Hepatocyte (in vitro differentiated cells): ENCODE data around the gene SEPSECS.

ENCODE experiments used
- EZH2phosphoT487 ChIP-seq: fragments of 200-600 bp; sonication (generic); IDR thresholded peaks from one replicate; pipeline ENCODE4 v1.6.1; 2018; ENCODE audit warnings: antibody characterized with exemption, mild to moderate bottlenecking, low read depth, moderate library complexity; ENCODE audit not compliant: unreplicated experiment, severe bottlenecking
- TF ChIP-seq, protein P1 (sequence below): fragments of 200-600 bp; sonication (generic); IDR thresholded peaks from 2 replicates; pipeline ENCODE4 v1.5.1; 2016; ENCODE audit warnings: antibody characterized with exemption, mild to moderate bottlenecking; ENCODE audit not compliant: poor library complexity

DNA sequence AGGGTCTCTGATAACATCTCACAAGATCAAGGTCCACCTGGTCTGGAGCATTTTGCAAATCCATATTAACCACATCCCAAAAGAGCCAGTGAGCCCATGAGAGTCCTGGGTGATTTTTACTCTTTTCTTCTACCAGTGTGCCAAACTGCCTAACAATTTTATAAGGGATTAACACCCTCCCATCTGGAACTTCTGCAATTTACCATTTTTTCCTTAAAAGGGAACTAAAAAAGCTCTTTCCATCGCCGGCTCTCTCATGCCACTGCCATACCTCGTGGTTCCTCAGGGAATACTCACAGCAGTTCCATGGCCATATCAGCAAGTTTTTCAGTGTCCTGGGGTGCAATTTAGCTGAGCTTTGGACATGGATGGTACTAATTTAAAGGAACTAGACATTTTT is 55.7 kb downstream of the SEPSECS start:
- TF ChIP-seq, protein P1, sequence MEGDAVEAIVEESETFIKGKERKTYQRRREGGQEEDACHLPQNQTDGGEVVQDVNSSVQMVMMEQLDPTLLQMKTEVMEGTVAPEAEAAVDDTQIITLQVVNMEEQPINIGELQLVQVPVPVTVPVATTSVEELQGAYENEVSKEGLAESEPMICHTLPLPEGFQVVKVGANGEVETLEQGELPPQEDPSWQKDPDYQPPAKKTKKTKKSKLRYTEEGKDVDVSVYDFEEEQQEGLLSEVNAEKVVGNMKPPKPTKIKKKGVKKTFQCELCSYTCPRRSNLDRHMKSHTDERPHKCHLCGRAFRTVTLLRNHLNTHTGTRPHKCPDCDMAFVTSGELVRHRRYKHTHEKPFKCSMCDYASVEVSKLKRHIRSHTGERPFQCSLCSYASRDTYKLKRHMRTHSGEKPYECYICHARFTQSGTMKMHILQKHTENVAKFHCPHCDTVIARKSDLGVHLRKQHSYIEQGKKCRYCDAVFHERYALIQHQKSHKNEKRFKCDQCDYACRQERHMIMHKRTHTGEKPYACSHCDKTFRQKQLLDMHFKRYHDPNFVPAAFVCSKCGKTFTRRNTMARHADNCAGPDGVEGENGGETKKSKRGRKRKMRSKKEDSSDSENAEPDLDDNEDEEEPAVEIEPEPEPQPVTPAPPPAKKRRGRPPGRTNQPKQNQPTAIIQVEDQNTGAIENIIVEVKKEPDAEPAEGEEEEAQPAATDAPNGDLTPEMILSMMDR, result no peak
- no peak for TF ChIP-seq EZH2phosphoT487
